Measurements from ENCODE around the gene FBXL7.

The FBXL7 gene

DNA sequence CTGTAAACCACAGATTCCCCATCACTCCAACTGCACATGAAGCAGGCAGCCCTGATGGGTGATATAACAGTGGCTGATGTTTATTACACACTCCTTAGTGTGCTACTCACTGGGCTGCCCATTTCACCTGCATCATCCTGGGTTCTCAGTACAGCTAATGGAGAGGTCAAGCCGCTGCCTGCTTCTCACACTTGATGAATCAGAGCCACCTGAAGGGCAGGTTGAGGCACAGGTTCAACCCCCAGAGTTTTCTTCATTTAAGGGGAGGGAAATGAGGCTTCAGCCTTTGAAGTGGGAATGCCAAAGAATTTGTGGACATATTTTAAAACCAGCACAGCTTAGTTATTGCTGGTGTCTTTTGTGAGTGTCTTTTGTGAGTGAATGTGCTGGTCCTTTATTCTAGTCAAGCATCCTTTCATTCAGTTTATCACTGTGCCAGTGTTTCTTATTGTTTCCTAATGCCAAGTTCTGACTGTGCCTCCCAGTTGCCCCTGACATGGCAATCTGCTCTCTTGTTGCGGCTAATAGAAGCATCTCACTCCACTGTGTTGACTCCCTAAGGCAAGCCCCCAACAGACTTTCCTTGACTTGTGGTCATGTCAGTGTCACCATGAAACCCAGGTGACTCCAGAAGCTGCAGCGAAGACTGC lies 109.2 kb downstream of the FBXL7 start:
- H3K9me3 ChIP-seq (ENCODE audit: insufficient read depth, low read length), result no peaks in the 10 kb centered on the region; the same call in 1 of the 2 replicates
- TF ChIP-seq EZH2phosphoT487 (conservative IDR thresholded peaks at IDR 0.05; ENCODE audit: low read length), result no peak
- TF ChIP-seq, protein P1, sequence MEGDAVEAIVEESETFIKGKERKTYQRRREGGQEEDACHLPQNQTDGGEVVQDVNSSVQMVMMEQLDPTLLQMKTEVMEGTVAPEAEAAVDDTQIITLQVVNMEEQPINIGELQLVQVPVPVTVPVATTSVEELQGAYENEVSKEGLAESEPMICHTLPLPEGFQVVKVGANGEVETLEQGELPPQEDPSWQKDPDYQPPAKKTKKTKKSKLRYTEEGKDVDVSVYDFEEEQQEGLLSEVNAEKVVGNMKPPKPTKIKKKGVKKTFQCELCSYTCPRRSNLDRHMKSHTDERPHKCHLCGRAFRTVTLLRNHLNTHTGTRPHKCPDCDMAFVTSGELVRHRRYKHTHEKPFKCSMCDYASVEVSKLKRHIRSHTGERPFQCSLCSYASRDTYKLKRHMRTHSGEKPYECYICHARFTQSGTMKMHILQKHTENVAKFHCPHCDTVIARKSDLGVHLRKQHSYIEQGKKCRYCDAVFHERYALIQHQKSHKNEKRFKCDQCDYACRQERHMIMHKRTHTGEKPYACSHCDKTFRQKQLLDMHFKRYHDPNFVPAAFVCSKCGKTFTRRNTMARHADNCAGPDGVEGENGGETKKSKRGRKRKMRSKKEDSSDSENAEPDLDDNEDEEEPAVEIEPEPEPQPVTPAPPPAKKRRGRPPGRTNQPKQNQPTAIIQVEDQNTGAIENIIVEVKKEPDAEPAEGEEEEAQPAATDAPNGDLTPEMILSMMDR (IDR thresholded peaks at IDR 0.05; ENCODE audit: insufficient read depth, low read length, poor library complexity, severe bottlenecking), result no peak
- no peaks in the 10 kb centered on the region for H3F3A ChIP-seq (ENCODE audit: insufficient read depth)
- no peaks in the 10 kb centered on the region for H4K20me1 ChIP-seq (ENCODE audit: low read depth, low read length)
- no peaks in the 10 kb centered on the region for H3K36me3 ChIP-seq (ENCODE audit: low read length)
- no peaks in the 10 kb centered on the region for H3K9me2 ChIP-seq (replicated peaks; ENCODE audit: insufficient read depth, low read length)
- no peak overlapping the region for H3K9ac ChIP-seq (ENCODE audit: low read length)
- H3K79me2 ChIP-seq (ENCODE audit: insufficient read depth, low read length), result no peaks in the 10 kb centered on the region
- no peak overlapping the region for H2AFZ ChIP-seq (ENCODE audit: low read depth, low read length, severe bottlenecking)
- H3K27ac ChIP-seq (ENCODE audit: low read depth, low read length), result no peak overlapping the region
- no peak overlapping the region for H3K4me3 ChIP-seq (ENCODE audit: insufficient read depth, low read length, poor library complexity, severe bottlenecking)
- no peak overlapping the region for H3K4me2 ChIP-seq (ENCODE audit: low read depth, low read length, poor library complexity, severe bottlenecking)
- no peaks in the 10 kb centered on the region for H3K27me3 ChIP-seq (ENCODE audit: low read length)

DNA sequence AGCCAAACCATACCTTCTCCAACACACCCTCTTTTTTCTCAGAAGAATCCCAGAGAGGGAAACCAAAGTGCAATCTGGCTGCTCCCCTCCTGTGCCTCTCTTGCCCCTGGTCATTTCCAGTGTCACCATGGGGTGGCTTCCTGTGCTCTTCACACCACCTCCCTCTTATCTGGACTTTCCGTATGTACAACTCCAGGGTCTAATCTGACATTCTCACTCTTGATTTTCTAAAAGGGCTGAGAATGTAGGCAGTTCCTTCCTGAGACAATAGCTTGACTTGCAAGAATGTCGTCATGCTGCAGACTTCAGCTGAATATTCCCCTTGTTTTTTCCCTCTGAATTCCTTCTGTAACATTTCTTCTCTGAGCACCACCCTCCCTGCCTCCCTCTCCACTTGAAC lies 110.2 kb downstream of the FBXL7 start:
- TF ChIP-seq, protein P1 (IDR thresholded peaks at IDR 0.05; ENCODE audit: insufficient read depth, low read length, poor library complexity, severe bottlenecking), result no peak
- TF ChIP-seq EZH2phosphoT487 (conservative IDR thresholded peaks at IDR 0.05; ENCODE audit: low read length), result no peak
- Histone ChIP-seq H3K27ac (ENCODE audit: low read depth, low read length) (no peak overlapping the region), H3K36me3 (ENCODE audit: low read length) (no peaks in the 10 kb centered on the region), H3K27me3 (ENCODE audit: low read length) (no peaks in the 10 kb centered on the region), H3K4me3 (ENCODE audit: insufficient read depth, low read length, poor library complexity, severe bottlenecking) (no peak overlapping the region), H3K79me2 (ENCODE audit: insufficient read depth, low read length) (no peaks in the 10 kb centered on the region), H3K4me2 (ENCODE audit: low read depth, low read length, poor library complexity, severe bottlenecking) (no peak overlapping the region), H3K9me3 (ENCODE audit: insufficient read depth, low read length) (no peaks in the 10 kb centered on the region; the same call in 1 of the 2 replicates), H3K9ac (ENCODE audit: low read length) (no peak overlapping the region), H3F3A (ENCODE audit: insufficient read depth) (no peaks in the 10 kb centered on the region), H2AFZ (ENCODE audit: low read depth, low read length, severe bottlenecking) (no peak overlapping the region), H4K20me1 (ENCODE audit: low read depth, low read length) (no peaks in the 10 kb centered on the region), H3K9me2 (replicated peaks; ENCODE audit: insufficient read depth, low read length) (no peaks in the 10 kb centered on the region)

DNA sequence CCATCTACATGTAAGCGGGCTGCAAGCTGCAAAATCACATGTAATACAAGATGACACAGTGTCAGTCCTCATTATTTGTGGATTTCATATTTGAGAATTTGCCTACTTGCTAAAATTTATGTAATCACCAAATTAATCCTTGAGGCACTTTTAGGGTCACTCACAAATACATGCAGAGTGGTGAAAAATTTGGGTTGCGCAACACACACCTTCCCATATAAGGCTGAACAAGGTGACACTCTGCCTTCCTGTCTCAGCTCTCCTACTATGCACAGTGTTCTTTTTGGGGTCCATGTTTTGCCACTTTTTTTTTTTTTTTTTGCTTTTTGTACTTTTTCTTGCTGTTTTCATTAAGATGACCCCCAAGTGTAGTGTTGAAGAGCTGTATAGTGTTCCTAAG lies 111.0 kb downstream of the FBXL7 start:
- Histone ChIP-seq H3F3A (ENCODE audit: insufficient read depth) (no peaks in the 10 kb centered on the region), H2AFZ (ENCODE audit: low read depth, low read length, severe bottlenecking) (no peak overlapping the region), H3K9me3 (ENCODE audit: insufficient read depth, low read length) (no peaks in the 10 kb centered on the region; the same call in 1 of the 2 replicates), H3K9me2 (replicated peaks; ENCODE audit: insufficient read depth, low read length) (no peaks in the 10 kb centered on the region), H4K20me1 (ENCODE audit: low read depth, low read length) (no peaks in the 10 kb centered on the region), H3K4me2 (ENCODE audit: low read depth, low read length, poor library complexity, severe bottlenecking) (no peak overlapping the region), H3K9ac (ENCODE audit: low read length) (no peak overlapping the region), H3K27ac (ENCODE audit: low read depth, low read length) (no peak overlapping the region), H3K36me3 (ENCODE audit: low read length) (no peaks in the 10 kb centered on the region), H3K4me3 (ENCODE audit: insufficient read depth, low read length, poor library complexity, severe bottlenecking) (no peak overlapping the region), H3K79me2 (ENCODE audit: insufficient read depth, low read length) (no peaks in the 10 kb centered on the region), H3K27me3 (ENCODE audit: low read length) (no peaks in the 10 kb centered on the region)
- TF ChIP-seq, protein P1 (IDR thresholded peaks at IDR 0.05; ENCODE audit: insufficient read depth, low read length, poor library complexity, severe bottlenecking), result no peak
- no peak for TF ChIP-seq EZH2phosphoT487 (conservative IDR thresholded peaks at IDR 0.05; ENCODE audit: low read length)
